WTC11 (cell line): ENCODE results near the gene ZNF322. TPM values are rescaled to one million over a fixed set of nuclear protein-coding genes. Genes with fewer than 3 reads are reported as not detected.
"Not testable (repeated sequence)": the region's sequence is repeated elsewhere in the genome, so short reads cannot be mapped to it uniquely, and the experiment has no call there.

Experiments used
- ATAC-seq: fragments of 200-7000 bp; cut with Tn5 transposase; 2 replicates; pipeline ENCODE4 v1.10.0; 2021; ENCODE audit warnings: mild to moderate bottlenecking, moderate library complexity
- CTCF ChIA-PET: fragments of 300-600 bp; sonication (Branson Sonifier 250); formaldehyde crosslinking; loops from one replicate; lab custom pipeline; 2021; ENCODE audit warnings: antibody characterized with exemption; lab: Charles Lee
- POLR2A ChIA-PET: fragments of 350-600 bp; sonication (Branson Sonifier 250); formaldehyde crosslinking; loops from one replicate; lab custom pipeline; 2021; ENCODE audit warnings: antibody characterized with exemption; lab: Charles Lee
- DNase-seq: peaks from one replicate; pipeline ENCODE4 v3.0.0; 2021; ENCODE audit warnings: low spot score
- H3K27ac Mint-ChIP-seq: 2 replicates; pipeline ENCODE4 v1.8.0; 2021; ENCODE audit warnings: mixed read lengths
- H3K27me3 Mint-ChIP-seq: 2 replicates; pipeline ENCODE4 v1.8.0; 2021; ENCODE audit warnings: low read depth, mild to moderate bottlenecking, moderate library complexity, mixed read lengths
- H3K36me3 Mint-ChIP-seq: 2 replicates; pipeline ENCODE4 v1.8.0; 2021; ENCODE audit warnings: mixed read lengths
- H3K4me1 Mint-ChIP-seq: 2 replicates; pipeline ENCODE4 v1.8.0; 2022; ENCODE audit warnings: mixed read lengths
- H3K4me3 Mint-ChIP-seq: 2 replicates; pipeline ENCODE4 v1.8.0; 2021; ENCODE audit warnings: mild to moderate bottlenecking, moderate library complexity, mixed read lengths
- H3K9me3 Mint-ChIP-seq: 2 replicates; pipeline ENCODE4 v1.8.0; 2021; ENCODE audit warnings: mixed read lengths
- CBFB ChIP-seq: sonication (generic); formaldehyde crosslinking; IDR thresholded peaks from 2 replicates; pipeline ENCODE4 v1.8.1; 2022; ENCODE audit warnings: mild to moderate bottlenecking, low read depth, missing genetic modification reagents
- CREM ChIP-seq: sonication (generic); formaldehyde crosslinking; IDR thresholded peaks from 2 replicates; pipeline ENCODE4 v1.8.1; 2022; ENCODE audit warnings: mild to moderate bottlenecking, missing genetic modification reagents, moderate library complexity
- EMX1 ChIP-seq: fragments of 250-450 bp; sonication (Bioruptor Pico); IDR thresholded peaks from 2 replicates; pipeline ENCODE4 v1.8.0; 2021; ENCODE audit warnings: mild to moderate bottlenecking
- FOXK1 ChIP-seq: sonication (generic); formaldehyde crosslinking; IDR thresholded peaks from 2 replicates; pipeline ENCODE4 v1.8.0; 2022; ENCODE audit warnings: mild to moderate bottlenecking, moderate library complexity, missing genetic modification reagents
- FOXP1 ChIP-seq: sonication (generic); formaldehyde crosslinking; IDR thresholded peaks from 2 replicates; pipeline ENCODE4 v1.8.0; 2022; ENCODE audit warnings: missing genetic modification reagents, mild to moderate bottlenecking, moderate library complexity, borderline replicate concordance
- GRHL2 ChIP-seq: fragments of 250-450 bp; sonication (Bioruptor Pico); IDR thresholded peaks from 2 replicates; pipeline ENCODE4 v1.8.0; 2022; ENCODE audit warnings: mild to moderate bottlenecking, moderate library complexity; ENCODE audit not compliant: insufficient replicate concordance, severe bottlenecking
- NR1H2 ChIP-seq: sonication (generic); formaldehyde crosslinking; IDR thresholded peaks from 2 replicates; pipeline ENCODE4 v1.9.0; 2021; ENCODE audit warnings: mild to moderate bottlenecking, moderate library complexity, missing genetic modification reagents
- NR3C1 ChIP-seq: sonication (generic); formaldehyde crosslinking; conservative IDR thresholded peaks from 2 replicates; pipeline ENCODE4 v1.8.1; 2023; ENCODE audit warnings: low read depth, mild to moderate bottlenecking, missing genetic modification reagents
- OVOL2 ChIP-seq: fragments of 250-450 bp; sonication (Bioruptor Pico); IDR thresholded peaks from 2 replicates; pipeline ENCODE4 v1.9.0; 2021; ENCODE audit warnings: mild to moderate bottlenecking, borderline replicate concordance
- PRRX2 ChIP-seq: fragments of 250-450 bp; sonication (Bioruptor Pico); IDR thresholded peaks from 2 replicates; pipeline ENCODE4 v1.8.0; 2021; ENCODE audit warnings: mild to moderate bottlenecking
- RELA ChIP-seq: sonication (generic); formaldehyde crosslinking; IDR thresholded peaks from 2 replicates; pipeline ENCODE4 v1.8.1; 2022; ENCODE audit warnings: missing genetic modification reagents, mild to moderate bottlenecking, borderline replicate concordance
- SMAD3 ChIP-seq: sonication (generic); formaldehyde crosslinking; IDR thresholded peaks from 2 replicates; pipeline ENCODE4 v1.8.0; 2022; ENCODE audit warnings: missing genetic modification reagents, mild to moderate bottlenecking, borderline replicate concordance
- ZNF263 ChIP-seq: sonication (generic); formaldehyde crosslinking; IDR thresholded peaks from 2 replicates; pipeline ENCODE4 v1.8.1; 2022; ENCODE audit warnings: low read depth, mild to moderate bottlenecking, moderate library complexity, missing genetic modification reagents
- total RNA-seq: library from RNA; stranded (reverse); gene quantifications from 3 replicates; pipeline ENCODE4 v1.2.3, GENCODE V29; 2021
- TF ChIP-seq, protein P1 (sequence below): sonication (generic); formaldehyde crosslinking; IDR thresholded peaks from 2 replicates; pipeline ENCODE4 v1.8.0; 2022; ENCODE audit warnings: mild to moderate bottlenecking, missing genetic modification reagents
- TF ChIP-seq, protein P2 (sequence below): sonication (generic); formaldehyde crosslinking; IDR thresholded peaks from 2 replicates; pipeline ENCODE4 v1.8.1; 2022; ENCODE audit warnings: mild to moderate bottlenecking, missing genetic modification reagents, moderate library complexity, borderline replicate concordance
- TF ChIP-seq, protein P3 (sequence below): sonication (generic); formaldehyde crosslinking; conservative IDR thresholded peaks from 2 replicates; pipeline ENCODE4 v1.8.1; 2023; ENCODE audit warnings: mild to moderate bottlenecking, low read depth, missing genetic modification reagents, moderate library complexity
- TF ChIP-seq, protein P4 (sequence below): fragments of 250-450 bp; sonication (Bioruptor Pico); IDR thresholded peaks from 2 replicates; pipeline ENCODE4 v2.1.2; 2022; ENCODE audit warnings: mild to moderate bottlenecking, moderate library complexity
- TF ChIP-seq, protein P5 (sequence below): sonication (generic); formaldehyde crosslinking; IDR thresholded peaks from 2 replicates; pipeline ENCODE4 v1.8.1; 2022; ENCODE audit warnings: low read depth, missing genetic modification reagents, borderline replicate concordance
- TF ChIP-seq, protein P6 (sequence below): fragments of 250-450 bp; sonication (Bioruptor Pico); IDR thresholded peaks from 2 replicates; pipeline ENCODE4 v1.8.0; 2021; ENCODE audit warnings: mild to moderate bottlenecking
- TF ChIP-seq, protein P7 (sequence below): sonication (generic); formaldehyde crosslinking; IDR thresholded peaks from 2 replicates; pipeline ENCODE4 v1.8.0; 2022; ENCODE audit warnings: mild to moderate bottlenecking, missing genetic modification reagents
- TF ChIP-seq, protein P8 (sequence below): sonication (generic); formaldehyde crosslinking; IDR thresholded peaks from 2 replicates; pipeline ENCODE4 v1.8.1; 2022; ENCODE audit warnings: mild to moderate bottlenecking, moderate library complexity, missing genetic modification reagents

Gene ZNF322
- total RNA-seq, 1 experiment from 2014 or later, result 42.9 TPM

DNA sequence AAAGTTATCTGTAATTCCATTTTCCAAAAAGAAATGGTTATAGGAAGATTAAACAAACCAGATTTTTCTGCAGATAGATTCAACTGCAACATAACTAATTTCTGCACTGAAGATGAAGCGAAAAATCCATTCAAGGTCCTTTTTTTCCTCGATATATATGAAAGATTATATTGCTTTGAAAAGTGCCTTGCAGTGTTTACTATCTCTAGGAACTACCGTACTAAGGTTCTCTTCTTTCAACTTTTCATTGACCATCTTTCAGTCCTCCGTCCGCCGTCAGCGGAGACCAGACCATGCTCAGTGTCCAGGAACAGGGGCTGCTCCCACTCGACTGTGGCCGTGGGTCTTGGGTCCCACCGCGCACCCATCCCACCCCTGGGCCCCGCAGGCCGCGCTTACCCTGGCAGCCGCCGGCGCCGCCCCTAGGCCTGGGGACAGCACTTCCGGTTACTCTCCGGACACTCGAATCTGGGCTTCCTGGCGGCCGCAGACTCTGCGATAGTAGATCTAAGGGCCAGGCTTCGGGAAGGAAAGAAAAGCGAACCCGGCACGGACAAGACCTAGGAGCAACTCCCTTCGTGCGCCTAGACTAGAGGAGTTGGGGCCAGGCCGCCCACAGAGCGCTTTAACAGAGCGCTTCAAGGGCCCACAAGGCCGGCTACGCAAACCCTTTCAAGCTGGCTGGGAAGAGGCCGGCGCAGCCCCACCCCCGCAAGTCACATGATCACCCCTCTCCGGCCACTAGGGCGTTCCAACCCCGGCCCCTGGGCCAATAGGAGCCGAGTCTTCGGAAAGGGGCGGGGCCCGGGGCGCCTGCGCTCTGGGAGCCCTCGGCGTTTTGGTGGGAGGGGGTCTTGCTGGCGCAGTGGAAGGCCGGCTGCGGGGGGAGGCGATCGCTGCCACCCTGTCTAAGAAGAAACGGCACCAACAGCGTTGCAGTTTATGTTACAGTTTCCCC, at the start of gene ZNF322 (continued):
- TF ChIP-seq, protein P1, sequence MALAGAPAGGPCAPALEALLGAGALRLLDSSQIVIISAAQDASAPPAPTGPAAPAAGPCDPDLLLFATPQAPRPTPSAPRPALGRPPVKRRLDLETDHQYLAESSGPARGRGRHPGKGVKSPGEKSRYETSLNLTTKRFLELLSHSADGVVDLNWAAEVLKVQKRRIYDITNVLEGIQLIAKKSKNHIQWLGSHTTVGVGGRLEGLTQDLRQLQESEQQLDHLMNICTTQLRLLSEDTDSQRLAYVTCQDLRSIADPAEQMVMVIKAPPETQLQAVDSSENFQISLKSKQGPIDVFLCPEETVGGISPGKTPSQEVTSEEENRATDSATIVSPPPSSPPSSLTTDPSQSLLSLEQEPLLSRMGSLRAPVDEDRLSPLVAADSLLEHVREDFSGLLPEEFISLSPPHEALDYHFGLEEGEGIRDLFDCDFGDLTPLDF (CRISPR knock-in tag), result no peak
- no peak for TF ChIP-seq NR3C1
- TF ChIP-seq, protein P2, sequence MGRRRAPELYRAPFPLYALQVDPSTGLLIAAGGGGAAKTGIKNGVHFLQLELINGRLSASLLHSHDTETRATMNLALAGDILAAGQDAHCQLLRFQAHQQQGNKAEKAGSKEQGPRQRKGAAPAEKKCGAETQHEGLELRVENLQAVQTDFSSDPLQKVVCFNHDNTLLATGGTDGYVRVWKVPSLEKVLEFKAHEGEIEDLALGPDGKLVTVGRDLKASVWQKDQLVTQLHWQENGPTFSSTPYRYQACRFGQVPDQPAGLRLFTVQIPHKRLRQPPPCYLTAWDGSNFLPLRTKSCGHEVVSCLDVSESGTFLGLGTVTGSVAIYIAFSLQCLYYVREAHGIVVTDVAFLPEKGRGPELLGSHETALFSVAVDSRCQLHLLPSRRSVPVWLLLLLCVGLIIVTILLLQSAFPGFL (CRISPR knock-in tag), result no peak
- no peak for TF ChIP-seq EMX1 (CRISPR knock-in tag)
- TF ChIP-seq, protein P3, sequence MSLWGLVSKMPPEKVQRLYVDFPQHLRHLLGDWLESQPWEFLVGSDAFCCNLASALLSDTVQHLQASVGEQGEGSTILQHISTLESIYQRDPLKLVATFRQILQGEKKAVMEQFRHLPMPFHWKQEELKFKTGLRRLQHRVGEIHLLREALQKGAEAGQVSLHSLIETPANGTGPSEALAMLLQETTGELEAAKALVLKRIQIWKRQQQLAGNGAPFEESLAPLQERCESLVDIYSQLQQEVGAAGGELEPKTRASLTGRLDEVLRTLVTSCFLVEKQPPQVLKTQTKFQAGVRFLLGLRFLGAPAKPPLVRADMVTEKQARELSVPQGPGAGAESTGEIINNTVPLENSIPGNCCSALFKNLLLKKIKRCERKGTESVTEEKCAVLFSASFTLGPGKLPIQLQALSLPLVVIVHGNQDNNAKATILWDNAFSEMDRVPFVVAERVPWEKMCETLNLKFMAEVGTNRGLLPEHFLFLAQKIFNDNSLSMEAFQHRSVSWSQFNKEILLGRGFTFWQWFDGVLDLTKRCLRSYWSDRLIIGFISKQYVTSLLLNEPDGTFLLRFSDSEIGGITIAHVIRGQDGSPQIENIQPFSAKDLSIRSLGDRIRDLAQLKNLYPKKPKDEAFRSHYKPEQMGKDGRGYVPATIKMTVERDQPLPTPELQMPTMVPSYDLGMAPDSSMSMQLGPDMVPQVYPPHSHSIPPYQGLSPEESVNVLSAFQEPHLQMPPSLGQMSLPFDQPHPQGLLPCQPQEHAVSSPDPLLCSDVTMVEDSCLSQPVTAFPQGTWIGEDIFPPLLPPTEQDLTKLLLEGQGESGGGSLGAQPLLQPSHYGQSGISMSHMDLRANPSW, result no peak
- TF ChIP-seq RELA, result 0 out of 2 replicates have a peak, but pooled peaks have one; percentile 44
- no peak for TF ChIP-seq OVOL2 (CRISPR knock-in tag)
- TF ChIP-seq ZNF263 (CRISPR knock-in tag), result no peak
- TF ChIP-seq, protein P4, sequence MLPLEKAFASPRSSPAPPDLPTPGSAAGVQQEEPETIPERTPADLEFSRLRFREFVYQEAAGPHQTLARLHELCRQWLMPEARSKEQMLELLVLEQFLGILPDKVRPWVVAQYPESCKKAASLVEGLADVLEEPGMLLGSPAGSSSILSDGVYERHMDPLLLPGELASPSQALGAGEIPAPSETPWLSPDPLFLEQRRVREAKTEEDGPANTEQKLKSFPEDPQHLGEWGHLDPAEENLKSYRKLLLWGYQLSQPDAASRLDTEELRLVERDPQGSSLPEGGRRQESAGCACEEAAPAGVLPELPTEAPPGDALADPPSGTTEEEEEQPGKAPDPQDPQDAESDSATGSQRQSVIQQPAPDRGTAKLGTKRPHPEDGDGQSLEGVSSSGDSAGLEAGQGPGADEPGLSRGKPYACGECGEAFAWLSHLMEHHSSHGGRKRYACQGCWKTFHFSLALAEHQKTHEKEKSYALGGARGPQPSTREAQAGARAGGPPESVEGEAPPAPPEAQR (CRISPR knock-in tag), result no peak
- TF ChIP-seq SMAD3 (CRISPR knock-in tag), result no peak
- TF ChIP-seq, protein P5, sequence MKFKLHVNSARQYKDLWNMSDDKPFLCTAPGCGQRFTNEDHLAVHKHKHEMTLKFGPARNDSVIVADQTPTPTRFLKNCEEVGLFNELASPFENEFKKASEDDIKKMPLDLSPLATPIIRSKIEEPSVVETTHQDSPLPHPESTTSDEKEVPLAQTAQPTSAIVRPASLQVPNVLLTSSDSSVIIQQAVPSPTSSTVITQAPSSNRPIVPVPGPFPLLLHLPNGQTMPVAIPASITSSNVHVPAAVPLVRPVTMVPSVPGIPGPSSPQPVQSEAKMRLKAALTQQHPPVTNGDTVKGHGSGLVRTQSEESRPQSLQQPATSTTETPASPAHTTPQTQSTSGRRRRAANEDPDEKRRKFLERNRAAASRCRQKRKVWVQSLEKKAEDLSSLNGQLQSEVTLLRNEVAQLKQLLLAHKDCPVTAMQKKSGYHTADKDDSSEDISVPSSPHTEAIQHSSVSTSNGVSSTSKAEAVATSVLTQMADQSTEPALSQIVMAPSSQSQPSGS (CRISPR knock-in tag), result no peak
- TF ChIP-seq CBFB (CRISPR knock-in tag), result no peak
- TF ChIP-seq, protein P6, sequence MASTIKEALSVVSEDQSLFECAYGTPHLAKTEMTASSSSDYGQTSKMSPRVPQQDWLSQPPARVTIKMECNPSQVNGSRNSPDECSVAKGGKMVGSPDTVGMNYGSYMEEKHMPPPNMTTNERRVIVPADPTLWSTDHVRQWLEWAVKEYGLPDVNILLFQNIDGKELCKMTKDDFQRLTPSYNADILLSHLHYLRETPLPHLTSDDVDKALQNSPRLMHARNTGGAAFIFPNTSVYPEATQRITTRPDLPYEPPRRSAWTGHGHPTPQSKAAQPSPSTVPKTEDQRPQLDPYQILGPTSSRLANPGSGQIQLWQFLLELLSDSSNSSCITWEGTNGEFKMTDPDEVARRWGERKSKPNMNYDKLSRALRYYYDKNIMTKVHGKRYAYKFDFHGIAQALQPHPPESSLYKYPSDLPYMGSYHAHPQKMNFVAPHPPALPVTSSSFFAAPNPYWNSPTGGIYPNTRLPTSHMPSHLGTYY (CRISPR knock-in tag), result no peak
- TF ChIP-seq CREM, result 0 out of 2 replicates have a peak, but pooled peaks have one; percentile 34
- no peak for TF ChIP-seq NR1H2 (CRISPR knock-in tag)
- TF ChIP-seq FOXP1 (CRISPR knock-in tag), result no peak; the same call in 1 of the 2 replicates
- TF ChIP-seq PRRX2, result no peak
- no peak; the same call in 1 of the 2 replicates for TF ChIP-seq FOXK1 (CRISPR knock-in tag)
- TF ChIP-seq, protein P7, sequence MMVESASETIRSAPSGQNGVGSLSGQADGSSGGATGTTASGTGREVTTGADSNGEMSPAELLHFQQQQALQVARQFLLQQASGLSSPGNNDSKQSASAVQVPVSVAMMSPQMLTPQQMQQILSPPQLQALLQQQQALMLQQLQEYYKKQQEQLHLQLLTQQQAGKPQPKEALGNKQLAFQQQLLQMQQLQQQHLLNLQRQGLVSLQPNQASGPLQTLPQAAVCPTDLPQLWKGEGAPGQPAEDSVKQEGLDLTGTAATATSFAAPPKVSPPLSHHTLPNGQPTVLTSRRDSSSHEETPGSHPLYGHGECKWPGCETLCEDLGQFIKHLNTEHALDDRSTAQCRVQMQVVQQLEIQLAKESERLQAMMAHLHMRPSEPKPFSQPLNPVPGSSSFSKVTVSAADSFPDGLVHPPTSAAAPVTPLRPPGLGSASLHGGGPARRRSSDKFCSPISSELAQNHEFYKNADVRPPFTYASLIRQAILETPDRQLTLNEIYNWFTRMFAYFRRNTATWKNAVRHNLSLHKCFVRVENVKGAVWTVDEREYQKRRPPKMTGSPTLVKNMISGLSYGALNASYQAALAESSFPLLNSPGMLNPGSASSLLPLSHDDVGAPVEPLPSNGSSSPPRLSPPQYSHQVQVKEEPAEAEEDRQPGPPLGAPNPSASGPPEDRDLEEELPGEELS (CRISPR knock-in tag), result no peak
- no peak for TF ChIP-seq GRHL2 (CRISPR knock-in tag)
- TF ChIP-seq, protein P8, sequence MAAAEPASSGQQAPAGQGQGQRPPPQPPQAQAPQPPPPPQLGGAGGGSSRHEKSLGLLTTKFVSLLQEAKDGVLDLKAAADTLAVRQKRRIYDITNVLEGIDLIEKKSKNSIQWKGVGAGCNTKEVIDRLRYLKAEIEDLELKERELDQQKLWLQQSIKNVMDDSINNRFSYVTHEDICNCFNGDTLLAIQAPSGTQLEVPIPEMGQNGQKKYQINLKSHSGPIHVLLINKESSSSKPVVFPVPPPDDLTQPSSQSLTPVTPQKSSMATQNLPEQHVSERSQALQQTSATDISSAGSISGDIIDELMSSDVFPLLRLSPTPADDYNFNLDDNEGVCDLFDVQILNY (CRISPR knock-in tag), result no peak
- TF ChIP-seq, all 79 proteins: peak for 10

DNA sequence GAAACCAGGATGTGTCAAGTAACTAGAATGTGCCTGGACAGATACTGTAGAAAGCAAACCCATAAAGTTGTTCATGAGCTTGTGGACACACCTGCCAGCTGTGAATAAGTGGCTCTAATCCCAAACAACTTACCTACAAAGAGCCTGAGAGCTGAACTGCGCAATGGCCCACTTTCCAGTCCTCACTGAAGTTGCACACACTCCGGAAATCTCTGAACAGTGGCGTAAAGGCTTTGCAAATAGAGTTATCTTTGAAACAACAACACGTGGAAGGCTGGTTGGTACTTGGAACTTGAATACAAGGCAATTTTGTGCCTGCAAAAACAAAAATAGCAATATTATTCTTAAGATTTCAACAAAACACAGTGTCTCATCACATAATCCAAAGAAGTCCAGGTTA, 46.2 kb upstream of the ZNF322 start:
- H3K27ac Mint-ChIP-seq, H3K36me3 Mint-ChIP-seq, ATAC-seq, DNase-seq, H3K4me3 Mint-ChIP-seq, POLR2A ChIA-PET, H3K4me1 Mint-ChIP-seq, CTCF ChIA-PET, H3K9me3 Mint-ChIP-seq, H3K27me3 Mint-ChIP-seq: not testable (repeated sequence)
